ENCODE results near the gene TRMT1L.

Gene TRMT1L

GRCh38 chr1:185112356-185112755, 44.4 kb downstream of the TRMT1L start:
- H3K4me3 ChIP-seq (ENCODE audit: low read depth, low read length) = no peak overlapping the region

GRCh38 chr1:185111873-185112272, 44.9 kb downstream of the TRMT1L start:
- H3K4me3 ChIP-seq (ENCODE audit: low read depth, low read length) = no peak overlapping the region
- no peak for TF ChIP-seq CTCF (IDR thresholded peaks at IDR 0.05; ENCODE audit: low read depth, low read length)

More at GRCh38 chr1:185112356-185112755, 44.4 kb downstream of the TRMT1L start:
- TF ChIP-seq CTCF (IDR thresholded peaks at IDR 0.05; ENCODE audit: low read depth, low read length) = no peak

- no peak overlapping the region for H3K4me3 ChIP-seq (ENCODE audit: low read depth, low read length)
- TF ChIP-seq CTCF (IDR thresholded peaks at IDR 0.05; ENCODE audit: low read depth, low read length) = no peak
Observed at GRCh38 chr1:185110145-185110544, 46.6 kb downstream of the TRMT1L start.

GRCh38 chr1:185108321-185108720, 48.4 kb downstream of the TRMT1L start:
- no peak overlapping the region for H3K4me3 ChIP-seq (ENCODE audit: low read depth, low read length)
- no peak for TF ChIP-seq CTCF (IDR thresholded peaks at IDR 0.05; ENCODE audit: low read depth, low read length)

GRCh38 chr1:185105121-185105520, 51.6 kb downstream of the TRMT1L start:
- TF ChIP-seq CTCF (IDR thresholded peaks at IDR 0.05; ENCODE audit: low read depth, low read length) = no peak
- no peak overlapping the region for H3K4me3 ChIP-seq (ENCODE audit: low read depth, low read length)

- no peak overlapping the region for H3K4me3 ChIP-seq (ENCODE audit: low read depth, low read length)
- TF ChIP-seq CTCF (IDR thresholded peaks at IDR 0.05; ENCODE audit: low read depth, low read length) = no peak
Observed at GRCh38 chr1:185104083-185104482, 52.7 kb downstream of the TRMT1L start.

GRCh38 chr1:185096531-185096930, 60.2 kb downstream of the TRMT1L start:
- no peak overlapping the region for H3K4me3 ChIP-seq (ENCODE audit: low read depth, low read length)
- TF ChIP-seq CTCF (IDR thresholded peaks at IDR 0.05; ENCODE audit: low read depth, low read length) = no peak

All from WI38 (cell line).